Trophoblast cell (in vitro differentiated cells and primary cell): ENCODE measurements around the gene SUSD2.

Source experiments
- DNase-seq, 2 donors: peaks; one replicate each; pipeline ENCODE4 v3.0.0-alpha.2; 2016
- H2AFZ ChIP-seq: 2 replicates; pipeline ENCODE4 v1.6.1; 2013; ENCODE audit warnings: low read length, moderate library complexity, mild to moderate bottlenecking; ENCODE audit not compliant: insufficient read depth, poor library complexity
- H2AK5ac ChIP-seq: 2 replicates; pipeline ENCODE4 v1.6.1; 2013; ENCODE audit warnings: mild to moderate bottlenecking, low read length
- H2BK120ac ChIP-seq: 2 replicates; pipeline ENCODE4 v1.6.1; 2013; ENCODE audit warnings: low read length, mild to moderate bottlenecking, moderate library complexity; ENCODE audit not compliant: insufficient read depth, poor library complexity
- H2BK12ac ChIP-seq: 2 replicates; pipeline ENCODE4 v1.6.1; 2013; ENCODE audit warnings: mild to moderate bottlenecking, low read length, moderate library complexity
- H2BK5ac ChIP-seq: 2 replicates; pipeline ENCODE4 v1.6.1; 2013; ENCODE audit warnings: low read length, low read depth, moderate library complexity, mild to moderate bottlenecking; ENCODE audit not compliant: poor library complexity
- H3K14ac ChIP-seq: 2 replicates; pipeline ENCODE4 v1.6.1; 2013; ENCODE audit warnings: mild to moderate bottlenecking, low read length
- H3K18ac ChIP-seq: 2 replicates; pipeline ENCODE4 v1.6.1; 2013; ENCODE audit warnings: mild to moderate bottlenecking, low read length
- H3K23ac ChIP-seq: 2 replicates; pipeline ENCODE4 v1.6.1; 2013; ENCODE audit warnings: low read length
- H3K27ac ChIP-seq: 2 replicates; pipeline ENCODE4 v1.5.1; 2013; ENCODE audit warnings: low read depth, mild to moderate bottlenecking, inconsistent platforms, low read length, moderate library complexity
- H3K27me3 ChIP-seq: 2 replicates; pipeline ENCODE4 v1.6.1; 2013; ENCODE audit warnings: inconsistent platforms, mild to moderate bottlenecking, low read length, moderate library complexity; ENCODE audit not compliant: insufficient read depth
- H3K36me3 ChIP-seq, 2 experiments: 1 replicate in 1 of 2; 2 replicates in 1 of 2; pipeline ENCODE4 v1.6.1; 2013; ENCODE audit warnings: low read length in 2 of 2, mild to moderate bottlenecking in 2 of 2, moderate library complexity in 1 of 2; ENCODE audit not compliant: insufficient read depth in 2 of 2, control insufficient read depth in 1 of 2
- H3K4ac ChIP-seq: 2 replicates; pipeline ENCODE4 v1.6.1; 2013; ENCODE audit warnings: low read depth, mild to moderate bottlenecking, low read length, moderate library complexity
- H3K4me1 ChIP-seq, 2 experiments: 1 replicate in 1 of 2; 2 replicates in 1 of 2; pipeline ENCODE4 v1.6.1; 2013; ENCODE audit warnings: low read length in 2 of 2, mild to moderate bottlenecking in 2 of 2, moderate library complexity in 1 of 2; ENCODE audit not compliant: insufficient read depth in 2 of 2, control insufficient read depth in 1 of 2
- H3K4me2 ChIP-seq: 2 replicates; pipeline ENCODE4 v1.6.1; 2013; ENCODE audit warnings: inconsistent platforms, mild to moderate bottlenecking, low read length, moderate library complexity
- H3K4me3 ChIP-seq: 2 replicates; pipeline ENCODE4 v1.5.1; 2013; ENCODE audit warnings: mild to moderate bottlenecking, low read depth, low read length, inconsistent platforms
- H3K79me1 ChIP-seq: one replicate; pipeline ENCODE4 v1.6.1; 2013; ENCODE audit warnings: low read length
- H3K79me2 ChIP-seq: 2 replicates; pipeline ENCODE4 v1.6.1; 2013; ENCODE audit warnings: low read length, mild to moderate bottlenecking; ENCODE audit not compliant: control insufficient read depth, insufficient read depth, poor library complexity
- H3K9ac ChIP-seq: 2 replicates; pipeline ENCODE4 v1.6.1; 2013; ENCODE audit warnings: mild to moderate bottlenecking, low read length
- H3K9me3 ChIP-seq: 2 replicates; pipeline ENCODE4 v1.6.1; 2013; ENCODE audit warnings: low read depth, mild to moderate bottlenecking, control low read depth, inconsistent platforms, low read length; ENCODE audit not compliant: insufficient read depth
- H4K12ac ChIP-seq: 2 replicates; pipeline ENCODE4 v1.6.1; 2013; ENCODE audit warnings: low read depth, mild to moderate bottlenecking, low read length, moderate library complexity
- H4K8ac ChIP-seq: 2 replicates; pipeline ENCODE4 v1.6.1; 2013; ENCODE audit warnings: low read depth, mild to moderate bottlenecking, low read length, moderate library complexity
- H4K91ac ChIP-seq: one replicate; pipeline ENCODE4 v1.6.1; 2013; ENCODE audit warnings: low read depth, mild to moderate bottlenecking, low read length, moderate library complexity
- WGBS: extraction: QIAGEN DNeasy Blood & Tissue Kit; methylation state at CpG from one replicate; pipeline ENCODE4 v1.1.7; 2013; ENCODE audit warnings: missing lambda C conversion rate; ENCODE audit not compliant: insufficient read length, insufficient coverage; ENCODE audit errors: extremely low coverage; 5-methylcytosine and 5-hydroxymethylcytosine counted together

Gene SUSD2

DNA sequence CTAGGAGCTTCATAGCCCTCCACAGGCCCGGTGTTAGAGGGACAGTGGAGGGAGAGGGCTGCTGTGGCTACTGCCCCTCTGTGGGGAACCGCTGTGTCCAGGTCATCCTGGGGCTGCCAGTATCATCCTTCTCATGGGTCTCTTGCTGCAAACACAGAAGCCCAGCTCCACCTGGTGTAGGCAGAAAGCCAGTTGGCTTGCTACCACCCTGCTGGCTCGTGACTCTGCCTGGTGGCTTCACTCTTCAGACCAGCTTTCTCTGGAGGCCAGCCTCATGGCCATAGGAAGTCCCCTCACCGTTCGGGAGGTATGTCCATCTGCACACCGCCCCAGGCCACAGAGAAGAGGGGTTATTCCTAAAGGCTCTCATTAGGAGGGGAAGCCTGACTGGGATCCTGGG, 19.4 kb upstream of the SUSD2 start:
- H4K12ac ChIP-seq, result no peak overlapping the region
- H4K8ac ChIP-seq, result no peak overlapping the region
- H2AK5ac ChIP-seq, result no peak overlapping the region
- no peaks in the 10 kb centered on the region for H3K79me2 ChIP-seq
- H3K23ac ChIP-seq, result no peak overlapping the region
- H3K36me3 ChIP-seq, result peaks cover 24 to 36% of the 10 kb centered on the region in 2 experiments
- no peak overlapping the region for H3K4me2 ChIP-seq
- WGBS, result no CpG with 5 or more reads among the region's 6 CpGs
- H3K14ac ChIP-seq, result no peak overlapping the region
- H4K91ac ChIP-seq, result no peak overlapping the region
- H3K9me3 ChIP-seq, result no peaks in the 10 kb centered on the region
- no peak overlapping the region for H2AFZ ChIP-seq
- H3K27me3 ChIP-seq, result no peaks in the 10 kb centered on the region
- H3K18ac ChIP-seq, result no peak overlapping the region
- H3K4me3 ChIP-seq, result no peak overlapping the region
- no peak for DNase-seq
- no peak overlapping the region for H2BK120ac ChIP-seq
- no peak overlapping the region for H2BK5ac ChIP-seq
- peaks cover 3 to 5% of the 10 kb centered on the region in 2 experiments for H3K4me1 ChIP-seq
- H3K27ac ChIP-seq, result no peak overlapping the region
- H2BK12ac ChIP-seq, result no peak overlapping the region
- no peaks in the 10 kb centered on the region for H3K79me1 ChIP-seq
- no peak overlapping the region for H3K9ac ChIP-seq
- no peak overlapping the region for H3K4ac ChIP-seq

DNA sequence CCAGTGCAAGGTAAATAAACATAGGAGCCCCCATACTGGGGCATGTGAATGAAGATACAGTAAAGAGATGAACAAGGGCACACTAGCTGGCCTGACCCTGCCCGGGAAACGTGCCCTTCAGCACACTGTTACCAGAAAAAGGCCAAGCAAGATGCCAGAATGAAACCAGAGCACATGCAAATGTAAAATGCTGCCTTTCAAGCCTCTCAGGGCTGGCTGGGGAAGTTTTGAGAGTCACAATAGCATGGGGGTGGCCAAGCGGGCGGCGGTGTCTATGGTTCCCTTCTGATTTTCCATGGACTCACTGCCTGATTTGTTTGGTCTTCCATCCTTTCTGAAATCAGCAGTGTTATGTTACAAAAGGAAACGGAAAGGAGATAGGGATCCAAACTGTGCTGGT, 18.9 kb upstream of the SUSD2 start:
- DNase-seq, result no peak
- H3K79me1 ChIP-seq, result no peaks in the 10 kb centered on the region
- no peak overlapping the region for H3K4me2 ChIP-seq
- H3K4me3 ChIP-seq, result no peak overlapping the region
- no peaks in the 10 kb centered on the region for H3K79me2 ChIP-seq
- peaks cover 0 to under 1% of the 10 kb centered on the region in 2 experiments for H3K4me1 ChIP-seq
- no peak overlapping the region for H4K8ac ChIP-seq
- H2BK120ac ChIP-seq, result no peak overlapping the region
- H3K18ac ChIP-seq, result no peak overlapping the region
- H2BK12ac ChIP-seq, result no peak overlapping the region
- H3K9ac ChIP-seq, result no peak overlapping the region
- WGBS, result no CpG with 5 or more reads among the region's 6 CpGs
- no peak overlapping the region for H3K14ac ChIP-seq
- no peaks in the 10 kb centered on the region for H3K9me3 ChIP-seq
- H3K27me3 ChIP-seq, result no peaks in the 10 kb centered on the region
- no peak overlapping the region for H3K4ac ChIP-seq
- no peak overlapping the region for H4K12ac ChIP-seq
- H3K36me3 ChIP-seq, result peaks cover 29 to 41% of the 10 kb centered on the region in 2 experiments
- H3K27ac ChIP-seq, result no peak overlapping the region
- no peak overlapping the region for H3K23ac ChIP-seq
- H4K91ac ChIP-seq, result no peak overlapping the region
- no peak overlapping the region for H2AK5ac ChIP-seq
- no peak overlapping the region for H2AFZ ChIP-seq
- H2BK5ac ChIP-seq, result no peak overlapping the region

DNA sequence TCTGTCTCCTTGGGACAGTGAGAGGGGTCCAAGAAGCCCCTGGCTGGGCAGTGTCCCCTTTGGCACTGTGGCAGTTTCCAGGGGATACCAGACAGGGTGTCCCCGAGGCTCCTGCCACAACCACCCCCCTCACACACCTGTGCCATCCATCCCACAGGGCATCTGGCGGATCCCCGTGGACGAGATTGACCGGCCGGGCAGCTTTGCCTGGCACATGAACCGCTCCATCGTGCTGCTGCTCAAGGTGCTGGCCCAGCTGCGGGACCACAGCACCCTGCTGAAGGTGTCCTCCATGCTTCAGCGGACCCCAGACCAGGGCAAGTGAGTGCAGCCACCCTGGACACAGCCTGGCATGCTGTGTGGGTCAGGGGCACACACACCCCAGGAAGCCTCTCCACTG, 17.0 kb upstream of the SUSD2 start:
- no peak overlapping the region for H2BK5ac ChIP-seq
- WGBS, result no CpG with 5 or more reads among the region's 10 CpGs
- no peak overlapping the region for H3K18ac ChIP-seq
- H3K79me1 ChIP-seq, result no peaks in the 10 kb centered on the region
- no peak overlapping the region for H4K12ac ChIP-seq
- H3K79me2 ChIP-seq, result no peaks in the 10 kb centered on the region
- H3K14ac ChIP-seq, result no peak overlapping the region
- no peak overlapping the region for H3K4me2 ChIP-seq
- no peak overlapping the region for H2AFZ ChIP-seq
- H3K9ac ChIP-seq, result no peak overlapping the region
- DNase-seq, result no peak
- no peaks in the 10 kb centered on the region for H3K27me3 ChIP-seq
- H2BK12ac ChIP-seq, result no peak overlapping the region
- no peak overlapping the region for H4K91ac ChIP-seq
- H3K23ac ChIP-seq, result no peak overlapping the region
- no peaks in the 10 kb centered on the region for H3K9me3 ChIP-seq
- no peak overlapping the region for H3K4ac ChIP-seq
- no peak overlapping the region for H3K27ac ChIP-seq
- H4K8ac ChIP-seq, result no peak overlapping the region
- no peak overlapping the region for H2AK5ac ChIP-seq
- peaks cover 40 to 53% of the 10 kb centered on the region in 2 experiments for H3K36me3 ChIP-seq
- no peak overlapping the region for H2BK120ac ChIP-seq
- H3K4me3 ChIP-seq, result no peak overlapping the region
- no peaks in the 10 kb centered on the region for H3K4me1 ChIP-seq

DNA sequence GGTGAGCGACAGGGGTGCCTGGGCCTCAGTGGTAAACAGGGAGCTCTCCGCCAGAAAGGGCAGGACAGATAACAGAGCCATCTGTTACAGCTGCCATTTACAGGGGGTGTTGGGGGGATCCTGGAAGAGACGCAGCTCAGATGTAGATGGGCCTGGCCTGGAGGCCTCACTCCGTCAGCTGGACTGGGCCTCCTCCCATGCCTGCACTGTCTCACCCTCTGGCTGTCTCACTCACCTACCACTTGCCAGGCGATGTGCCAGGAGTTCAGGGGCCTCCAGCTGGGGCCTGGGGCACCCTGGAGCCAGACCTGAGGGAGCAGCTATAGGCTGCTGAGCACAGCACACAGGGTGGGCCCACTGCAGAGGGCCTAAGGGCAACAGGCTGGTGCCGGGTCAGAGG, 16.3 kb upstream of the SUSD2 start:
- H3K14ac ChIP-seq, result no peak overlapping the region
- no peak overlapping the region for H2AFZ ChIP-seq
- H3K27ac ChIP-seq, result no peak overlapping the region
- no CpG with 5 or more reads among the region's 6 CpGs for WGBS
- no peaks in the 10 kb centered on the region for H3K79me2 ChIP-seq
- no peak overlapping the region for H3K18ac ChIP-seq
- H3K36me3 ChIP-seq, result peaks cover 37 to 54% of the 10 kb centered on the region in 2 experiments
- no peaks in the 10 kb centered on the region for H3K27me3 ChIP-seq
- no peak overlapping the region for H4K12ac ChIP-seq
- no peaks in the 10 kb centered on the region for H3K4me1 ChIP-seq
- H3K79me1 ChIP-seq, result no peaks in the 10 kb centered on the region
- no peaks in the 10 kb centered on the region for H3K9me3 ChIP-seq
- H3K4me3 ChIP-seq, result no peak overlapping the region
- H3K23ac ChIP-seq, result no peak overlapping the region
- no peak overlapping the region for H3K4ac ChIP-seq
- H2BK120ac ChIP-seq, result no peak overlapping the region
- H2AK5ac ChIP-seq, result no peak overlapping the region
- no peak overlapping the region for H2BK12ac ChIP-seq
- H4K91ac ChIP-seq, result no peak overlapping the region
- no peak overlapping the region for H3K9ac ChIP-seq
- H3K4me2 ChIP-seq, result no peak overlapping the region
- no peak overlapping the region for H2BK5ac ChIP-seq
- DNase-seq, result no peak
- H4K8ac ChIP-seq, result no peak overlapping the region
